HG02981 (cell line): ENCODE measurements around the gene FTHL17.

Source experiments
- ATAC-seq: cut with Tn5 transposase; IDR thresholded peaks from one replicate; pipeline ENCODE4 v1.9.1; 2021; ENCODE audit warnings: mild to moderate bottlenecking, moderate library complexity; ENCODE audit not compliant: unreplicated experiment

FTHL17 gene

GRCh38 chrX:31038575-31039326, 33.1 kb downstream of the FTHL17 start:
- ATAC-seq: peak; percentile 76

GRCh38 chrX:31036895-31037294, 34.9 kb downstream of the FTHL17 start:
- peak; percentile 61 for ATAC-seq

GRCh38 chrX:31027351-31027750, 44.5 kb downstream of the FTHL17 start:
- no peak for ATAC-seq

- no peak for ATAC-seq
Measured at GRCh38 chrX:31024866-31025265, 47.0 kb downstream of the FTHL17 start.

GRCh38 chrX:31021537-31021936, 50.3 kb downstream of the FTHL17 start:
- no peak for ATAC-seq
